ENCODE results near the gene CRYBA2.

Gene CRYBA2

GRCh38 chr2:219026946-219027345 lies 33.7 kb upstream of the CRYBA2 start:
- Histone ChIP-seq H3K4me3 (ENCODE audit: low read depth in 1 of 2, low read length in 1 of 2) (no peak overlapping the region), H3K9me3 (no peaks in the 10 kb centered on the region), H3K27ac (no peak overlapping the region), H3K4me1 (ENCODE audit: control insufficient read depth in 1 of 2, insufficient read depth in 1 of 2, low read depth in 1 of 2, low read length in 1 of 2) (no peaks in the 10 kb centered on the region), H3K27me3 (peaks cover 50% of the 10 kb centered on the region), H3K36me3 (no peaks in the 10 kb centered on the region)
- no peak for TF ChIP-seq CTCF (IDR thresholded peaks at IDR 0.05)

- H3K27ac ChIP-seq = no peak overlapping the region
- H3K9me3 ChIP-seq = no peaks in the 10 kb centered on the region
- peaks cover 42% of the 10 kb centered on the region for H3K27me3 ChIP-seq
- TF ChIP-seq CTCF (IDR thresholded peaks at IDR 0.05) = no peak
- no peaks in the 10 kb centered on the region for H3K4me1 ChIP-seq (ENCODE audit: control insufficient read depth in 1 of 2, insufficient read depth in 1 of 2, low read depth in 1 of 2, low read length in 1 of 2)
- no peak overlapping the region for H3K4me3 ChIP-seq (ENCODE audit: low read depth in 1 of 2, low read length in 1 of 2)
- H3K36me3 ChIP-seq = no peaks in the 10 kb centered on the region
Observed at GRCh38 chr2:219025637-219026585, 32.7 kb upstream of the CRYBA2 start.

GRCh38 chr2:219024059-219024458 lies 30.8 kb upstream of the CRYBA2 start:
- Histone ChIP-seq H3K9me3 (no peaks in the 10 kb centered on the region), H3K4me3 (ENCODE audit: low read depth in 1 of 2, low read length in 1 of 2) (no peak overlapping the region), H3K27ac (no peak overlapping the region), H3K36me3 (no peaks in the 10 kb centered on the region), H3K27me3 (peaks cover 42% of the 10 kb centered on the region), H3K4me1 (ENCODE audit: control insufficient read depth in 1 of 2, insufficient read depth in 1 of 2, low read depth in 1 of 2, low read length in 1 of 2) (no peaks in the 10 kb centered on the region)
- TF ChIP-seq CTCF (IDR thresholded peaks at IDR 0.05) = no peak

GRCh38 chr2:219023045-219023605 lies 29.9 kb upstream of the CRYBA2 start:
- Histone ChIP-seq H3K36me3 (no peaks in the 10 kb centered on the region), H3K27ac (no peak overlapping the region), H3K4me3 (ENCODE audit: low read depth in 1 of 2, low read length in 1 of 2) (no peak overlapping the region), H3K4me1 (ENCODE audit: control insufficient read depth in 1 of 2, insufficient read depth in 1 of 2, low read depth in 1 of 2, low read length in 1 of 2) (no peaks in the 10 kb centered on the region), H3K27me3 (peaks cover 47% of the 10 kb centered on the region), H3K9me3 (no peaks in the 10 kb centered on the region)
- TF ChIP-seq CTCF (IDR thresholded peaks at IDR 0.05) = no peak

GRCh38 chr2:219022616-219023015 lies 29.4 kb upstream of the CRYBA2 start:
- H3K27ac ChIP-seq = no peak overlapping the region
- TF ChIP-seq CTCF (IDR thresholded peaks at IDR 0.05) = no peak
- no peaks in the 10 kb centered on the region for H3K36me3 ChIP-seq
- peaks cover 47% of the 10 kb centered on the region for H3K27me3 ChIP-seq
- no peaks in the 10 kb centered on the region for H3K4me1 ChIP-seq (ENCODE audit: control insufficient read depth in 1 of 2, insufficient read depth in 1 of 2, low read depth in 1 of 2, low read length in 1 of 2)
- H3K9me3 ChIP-seq = no peaks in the 10 kb centered on the region
- no peak overlapping the region for H3K4me3 ChIP-seq (ENCODE audit: low read depth in 1 of 2, low read length in 1 of 2)

Data from neutrophil (primary cell).